Retinal pigment epithelial cell (primary cell): ENCODE data around the gene ADCK2.

Experiments
- DNase-seq: peaks from one replicate; pipeline ENCODE4 v3.0.0-alpha.2; 2010; ENCODE audit warnings: low read depth
- H3K4me3 ChIP-seq: 2 replicates; pipeline ENCODE4 v1.5.1; 2011; ENCODE audit warnings: mild to moderate bottlenecking, low read length, control low read depth, moderate library complexity
- CTCF ChIP-seq: conservative IDR thresholded peaks from 2 replicates; pipeline ENCODE4 v1.5.1; 2011; ENCODE audit warnings: low read depth, low read length, control low read depth, inconsistent platforms

Gene ADCK2

DNA sequence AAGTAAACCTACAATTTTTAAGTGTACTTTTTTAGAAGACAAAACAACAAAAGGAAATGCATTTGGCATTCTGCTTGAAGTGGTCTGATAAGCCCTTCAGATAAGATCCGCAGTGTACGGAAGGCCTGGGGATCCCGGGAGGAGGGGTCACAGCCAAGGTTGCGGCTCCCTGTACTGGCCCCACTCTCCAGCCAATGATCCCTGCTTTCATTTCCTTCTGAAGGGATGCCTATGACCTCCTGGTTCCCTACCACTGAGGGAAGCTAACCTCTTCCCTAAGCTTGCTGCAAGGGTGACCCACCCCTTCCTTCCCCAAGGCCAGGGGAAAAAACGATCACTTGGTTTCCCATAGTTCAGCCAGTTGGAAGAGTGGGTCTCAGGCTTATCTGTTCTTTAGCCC is 37.4 kb upstream of the ADCK2 start:
- no peak overlapping the region for H3K4me3 ChIP-seq
- no peak for TF ChIP-seq CTCF
- no peak for DNase-seq

DNA sequence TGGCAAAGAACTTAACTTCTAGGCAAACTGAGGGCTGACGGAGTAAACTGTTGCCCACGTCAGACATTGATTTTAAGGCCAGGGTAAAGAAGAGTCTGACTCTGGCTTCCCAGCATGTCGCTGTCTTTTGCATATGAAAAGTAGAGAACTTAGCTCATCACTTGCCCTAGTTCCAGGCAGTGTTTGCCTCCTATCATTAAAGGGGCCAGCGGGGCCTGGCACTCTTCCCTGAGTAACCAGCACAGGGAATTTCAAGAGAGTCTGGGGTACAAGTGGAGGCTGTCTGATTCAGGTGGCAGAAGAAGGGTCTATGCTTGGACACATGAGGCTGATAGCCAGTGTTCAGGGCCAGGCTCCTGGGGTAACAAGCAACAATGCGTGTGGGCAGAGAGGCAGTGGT is 36.9 kb upstream of the ADCK2 start:
- H3K4me3 ChIP-seq, result no peak overlapping the region
- TF ChIP-seq CTCF, result no peak
- DNase-seq, result no peak

GRCh38 chr7:140637400-140637799 is 35.3 kb upstream of the ADCK2 start:
- no peak overlapping the region for H3K4me3 ChIP-seq
- no peak for DNase-seq
- TF ChIP-seq CTCF, result no peak

- H3K4me3 ChIP-seq, result no peak overlapping the region
- peak; percentile 41 for TF ChIP-seq CTCF
- no peak for DNase-seq
Observed at GRCh38 chr7:140638173-140638791, 34.5 kb upstream of the ADCK2 start.

DNA sequence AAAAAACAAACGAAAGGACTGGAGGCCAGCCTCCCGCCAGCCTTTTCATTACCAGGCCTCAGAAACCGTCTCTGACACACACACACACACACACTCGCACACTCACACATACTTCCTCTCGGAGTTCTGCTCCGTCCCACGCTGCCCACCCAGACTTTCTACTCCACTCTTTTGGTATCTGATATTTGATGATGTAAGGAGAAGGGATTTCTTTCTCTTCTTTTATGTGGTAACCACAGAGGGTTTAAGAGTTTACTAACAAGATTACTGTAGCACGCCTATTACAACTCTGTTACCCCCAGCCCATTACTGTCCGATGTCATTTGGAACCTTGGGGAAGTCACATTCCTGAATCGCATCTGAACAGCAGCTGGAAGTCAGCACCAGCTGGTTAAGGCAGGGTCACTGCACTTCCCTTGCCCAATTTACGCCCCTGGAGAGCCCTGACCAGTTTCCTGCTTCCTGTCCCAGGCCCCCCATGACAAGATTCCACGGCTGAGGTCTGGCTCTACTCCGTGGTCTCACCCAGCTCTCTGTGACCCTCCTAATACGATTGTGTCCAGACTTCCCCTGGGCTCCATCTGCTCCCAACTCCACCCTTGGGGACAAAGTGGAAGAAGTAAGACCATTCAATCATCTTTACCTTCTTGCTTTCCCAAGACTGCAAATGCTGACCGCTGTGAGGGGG is 33.2 kb upstream of the ADCK2 start:
- TF ChIP-seq CTCF, result no peak
- H3K4me3 ChIP-seq, result peak overlapping the region; percentile 60
- DNase-seq, result no peak

GRCh38 chr7:140640060-140640637 is 32.6 kb upstream of the ADCK2 start:
- peak overlapping the region; percentile 60 for H3K4me3 ChIP-seq
- no peak for DNase-seq
- TF ChIP-seq CTCF, result no peak
